ENCODE measurements around the gene MCM7.

- no peak for TF ChIP-seq EZH2phosphoT487 (IDR thresholded peaks at IDR 0.05; ENCODE audit: borderline replicate concordance)
- no peak for TF ChIP-seq CTCF (conservative IDR thresholded peaks at IDR 0.05; ENCODE audit: low read length)
Measured at GRCh38 chr7:100148225-100148558, 47.0 kb upstream of the MCM7 start.
